ENCODE data around the gene ZCWPW2.

ZCWPW2 gene

DNA sequence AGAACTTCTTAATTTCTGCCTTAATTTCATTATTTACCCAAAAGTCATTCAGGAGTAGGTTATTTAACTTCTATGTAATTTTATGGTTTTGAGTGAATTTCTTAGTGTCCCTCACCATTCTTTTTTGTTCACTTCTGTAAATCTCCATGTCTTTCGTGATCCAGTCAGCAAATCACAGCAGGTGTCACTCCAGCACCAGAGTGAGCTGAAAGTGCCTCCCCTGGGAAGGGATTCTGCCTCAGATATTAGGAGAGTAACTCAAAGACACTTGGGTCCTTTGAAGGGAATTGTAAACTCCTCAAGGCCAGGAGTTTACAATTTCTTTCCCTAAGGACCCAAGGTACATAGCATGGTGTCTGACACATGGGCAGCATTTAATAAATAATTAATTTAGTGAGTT is 207.7 kb downstream of the ZCWPW2 start:
- TF ChIP-seq, protein P1, sequence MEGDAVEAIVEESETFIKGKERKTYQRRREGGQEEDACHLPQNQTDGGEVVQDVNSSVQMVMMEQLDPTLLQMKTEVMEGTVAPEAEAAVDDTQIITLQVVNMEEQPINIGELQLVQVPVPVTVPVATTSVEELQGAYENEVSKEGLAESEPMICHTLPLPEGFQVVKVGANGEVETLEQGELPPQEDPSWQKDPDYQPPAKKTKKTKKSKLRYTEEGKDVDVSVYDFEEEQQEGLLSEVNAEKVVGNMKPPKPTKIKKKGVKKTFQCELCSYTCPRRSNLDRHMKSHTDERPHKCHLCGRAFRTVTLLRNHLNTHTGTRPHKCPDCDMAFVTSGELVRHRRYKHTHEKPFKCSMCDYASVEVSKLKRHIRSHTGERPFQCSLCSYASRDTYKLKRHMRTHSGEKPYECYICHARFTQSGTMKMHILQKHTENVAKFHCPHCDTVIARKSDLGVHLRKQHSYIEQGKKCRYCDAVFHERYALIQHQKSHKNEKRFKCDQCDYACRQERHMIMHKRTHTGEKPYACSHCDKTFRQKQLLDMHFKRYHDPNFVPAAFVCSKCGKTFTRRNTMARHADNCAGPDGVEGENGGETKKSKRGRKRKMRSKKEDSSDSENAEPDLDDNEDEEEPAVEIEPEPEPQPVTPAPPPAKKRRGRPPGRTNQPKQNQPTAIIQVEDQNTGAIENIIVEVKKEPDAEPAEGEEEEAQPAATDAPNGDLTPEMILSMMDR (conservative IDR thresholded peaks at IDR 0.05; ENCODE audit: low read depth, low read length), result no peak
- no peak for DNase-seq (ENCODE audit: low read depth)
- no peak overlapping the region for H3K4me3 ChIP-seq (ENCODE audit: low read depth, low read length)

DNA sequence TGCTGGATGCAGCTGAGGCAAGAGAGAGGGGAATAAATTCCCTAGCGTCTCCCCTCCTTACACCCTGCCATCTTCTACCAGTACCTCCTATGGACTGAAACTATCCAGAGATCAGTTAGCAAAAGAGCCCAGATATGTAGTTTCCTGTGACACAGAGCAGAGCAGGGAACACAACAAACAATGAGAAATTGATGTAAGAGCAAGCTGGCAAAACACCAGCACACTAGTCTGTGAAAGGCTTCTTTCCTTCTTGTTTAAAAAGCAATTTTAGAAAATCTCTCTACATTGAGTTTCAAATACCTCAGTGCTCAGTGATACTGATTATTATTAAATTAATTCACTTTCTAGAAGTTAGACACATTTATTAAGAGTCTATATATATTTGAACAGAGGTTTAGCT is 215.7 kb downstream of the ZCWPW2 start:
- TF ChIP-seq, protein P1 (conservative IDR thresholded peaks at IDR 0.05; ENCODE audit: low read depth, low read length), result no peak
- DNase-seq (ENCODE audit: low read depth), result no peak
- no peak overlapping the region for H3K4me3 ChIP-seq (ENCODE audit: low read depth, low read length)

DNA sequence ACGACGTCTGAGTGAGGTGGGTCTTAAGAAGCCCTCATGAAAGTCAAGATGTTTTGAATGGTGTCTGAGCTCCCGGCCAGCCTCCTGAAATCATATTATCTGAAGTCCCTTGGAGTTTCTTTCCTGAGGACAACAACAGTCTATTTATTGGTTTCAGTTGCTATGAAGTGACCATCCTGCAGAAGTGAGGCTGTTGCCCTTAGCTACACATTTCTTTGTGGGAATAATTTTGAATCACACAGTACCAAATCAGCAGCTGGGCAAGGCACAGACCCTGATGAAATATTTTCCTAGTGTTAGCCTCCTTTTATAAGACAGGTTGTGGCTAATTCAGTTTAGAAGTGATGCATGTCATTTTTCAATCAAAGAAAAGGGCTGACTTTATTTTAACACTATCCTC is 220.8 kb downstream of the ZCWPW2 start:
- H3K4me3 ChIP-seq (ENCODE audit: low read depth, low read length), result no peak overlapping the region
- DNase-seq (ENCODE audit: low read depth), result no peak
- TF ChIP-seq, protein P1 (conservative IDR thresholded peaks at IDR 0.05; ENCODE audit: low read depth, low read length), result no peak

DNA sequence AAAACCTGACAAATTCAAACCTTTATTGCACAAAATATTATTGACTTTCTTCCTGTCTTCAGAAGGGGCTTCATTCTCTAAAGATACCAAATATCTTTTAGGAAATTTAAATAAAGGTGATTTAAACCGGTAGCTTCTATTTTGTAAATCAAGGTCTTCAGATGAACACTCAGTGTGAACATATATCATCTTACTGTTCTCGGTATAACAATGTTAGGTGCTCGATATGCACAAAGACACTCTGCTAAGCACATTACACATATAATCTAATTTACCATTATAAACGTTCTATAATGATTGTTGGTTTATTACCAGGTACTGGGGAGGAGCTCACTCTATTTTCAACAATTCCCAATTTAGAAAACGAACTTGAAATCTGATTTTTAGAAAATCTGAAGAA is 225.5 kb downstream of the ZCWPW2 start:
- TF ChIP-seq, protein P1 (conservative IDR thresholded peaks at IDR 0.05; ENCODE audit: low read depth, low read length), result no peak
- no peak for DNase-seq (ENCODE audit: low read depth)
- no peak overlapping the region for H3K4me3 ChIP-seq (ENCODE audit: low read depth, low read length)

DNA sequence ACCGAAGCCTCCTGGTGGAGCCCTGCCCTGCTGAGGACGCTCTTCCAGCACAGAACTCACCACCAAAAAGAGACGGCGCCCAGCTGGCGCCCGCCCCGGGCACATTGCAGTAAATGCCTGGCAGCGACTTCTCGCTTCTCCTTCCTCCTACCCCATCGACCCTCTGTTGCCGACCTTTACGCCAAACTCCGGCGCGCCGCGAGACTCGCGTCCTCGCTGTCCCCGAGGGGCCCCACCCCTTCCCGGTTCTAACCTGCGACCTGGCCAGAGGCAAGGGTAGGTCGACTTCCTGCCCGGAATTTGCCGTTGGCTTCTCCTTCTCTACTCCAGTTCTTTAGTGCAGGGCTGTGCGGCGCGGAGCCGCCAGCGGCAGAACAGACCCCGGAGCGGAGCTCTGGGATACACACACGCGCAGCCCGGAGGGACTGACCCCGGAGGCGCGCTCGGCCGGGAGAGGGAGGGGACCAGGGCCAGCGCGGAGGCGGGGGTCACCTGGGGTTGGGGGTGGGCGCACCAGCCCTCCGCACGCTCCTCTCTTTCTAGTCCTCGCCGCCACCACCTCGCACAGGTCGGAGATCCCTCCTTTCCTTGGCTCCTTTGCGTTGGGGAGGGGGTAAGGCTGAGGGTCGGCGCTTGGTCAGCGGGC is 226.7 kb downstream of the ZCWPW2 start:
- H3K4me3 ChIP-seq (ENCODE audit: low read depth, low read length), result no peak overlapping the region
- TF ChIP-seq, protein P1 (conservative IDR thresholded peaks at IDR 0.05; ENCODE audit: low read depth, low read length), result no peak
- no peak for DNase-seq (ENCODE audit: low read depth)

Data from choroid plexus epithelial cell (primary cell).